GM19043 (cell line): ENCODE data around the gene CLEC14A.

Experiments
- ATAC-seq: cut with Tn5 transposase; IDR thresholded peaks from one replicate; pipeline ENCODE4 v1.9.1; 2021; ENCODE audit warnings: low read depth; ENCODE audit not compliant: unreplicated experiment

CLEC14A gene

GRCh38 chr14:38206689-38207376 is 49.1 kb downstream of the CLEC14A start:
- ATAC-seq, result no peak

- ATAC-seq, result no peak
Observed at GRCh38 chr14:38205949-38206665, 49.8 kb downstream of the CLEC14A start.

GRCh38 chr14:38205119-38205813 is 50.6 kb downstream of the CLEC14A start:
- ATAC-seq, result no peak

GRCh38 chr14:38204719-38205115 is 51.2 kb downstream of the CLEC14A start:
- ATAC-seq, result no peak
